BJ (cell line): ENCODE data around the gene GABARAPL2. TPM values are rescaled to one million over a fixed set of nuclear protein-coding genes. Genes with fewer than 3 reads are reported as not detected.

ENCODE experiments used
- polyA plus RNA-seq: library from polyadenylated mRNA; depleted of rRNA; stranded (reverse); fragments of >200 nt; gene quantifications from 2 replicates; pipeline ENCODE4 v1.2.3, GENCODE V29; 2011; rRNA removed

The GABARAPL2 gene
- polyA plus RNA-seq, 1 experiment: 32.3 TPM

Other genes starting within 250 kb of the GABARAPL2 start
- 10.9 and 38.6 TPM in 2 replicates for gene CFDP1, start 132.9 kb upstream of the GABARAPL2 start, polyA plus RNA-seq
- 5.2 and 8.2 TPM in 2 replicates for gene TMEM170A, start 101.7 kb upstream of the GABARAPL2 start, polyA plus RNA-seq
- 0.10 and 0.12 TPM in 2 replicates for gene CHST6, start 70.9 kb upstream of the GABARAPL2 start, polyA plus RNA-seq
- 0.15 TPM in 1 of 2 replicates, not detected in the other for gene CHST5, start 30.3 kb upstream of the GABARAPL2 start, polyA plus RNA-seq
- 19.8 and 38.8 TPM in 2 replicates for gene TMEM231, start 10.1 kb upstream of the GABARAPL2 start, polyA plus RNA-seq
- gene ADAT1, start 56.9 kb downstream of the GABARAPL2 start, polyA plus RNA-seq: 18.9 and 26.5 TPM in 2 replicates
- 118 and 170 TPM in 2 replicates for gene KARS1, start 81.3 kb downstream of the GABARAPL2 start, polyA plus RNA-seq
- 19.1 and 28.9 TPM in 2 replicates for gene TERF2IP, start 81.4 kb downstream of the GABARAPL2 start, polyA plus RNA-seq
- not detected in 2 replicates for gene CPHXL2, start 110.6 kb downstream of the GABARAPL2 start, polyA plus RNA-seq
- gene DUXB, start 135.1 kb downstream of the GABARAPL2 start, polyA plus RNA-seq: not detected in 2 replicates
- gene CPHXL, start 160.1 kb downstream of the GABARAPL2 start, polyA plus RNA-seq: not detected in 2 replicates